GM21576 (cell line): ENCODE results near the gene TMEM132D.
"Not testable (repeated sequence)": the region's sequence is repeated elsewhere in the genome, so short reads cannot be mapped to it uniquely, and the experiment has no call there.

Experiments used
- ATAC-seq: cut with Tn5 transposase; IDR thresholded peaks from one replicate; pipeline ENCODE4 v1.9.1; 2021; ENCODE audit warnings: mild to moderate bottlenecking, moderate library complexity; ENCODE audit not compliant: unreplicated experiment

Gene TMEM132D

GRCh38 chr12:129544716-129545115 lies 359.1 kb downstream of the TMEM132D start:
- ATAC-seq = no peak

GRCh38 chr12:129540954-129541353 lies 362.9 kb downstream of the TMEM132D start:
- no peak for ATAC-seq

DNA sequence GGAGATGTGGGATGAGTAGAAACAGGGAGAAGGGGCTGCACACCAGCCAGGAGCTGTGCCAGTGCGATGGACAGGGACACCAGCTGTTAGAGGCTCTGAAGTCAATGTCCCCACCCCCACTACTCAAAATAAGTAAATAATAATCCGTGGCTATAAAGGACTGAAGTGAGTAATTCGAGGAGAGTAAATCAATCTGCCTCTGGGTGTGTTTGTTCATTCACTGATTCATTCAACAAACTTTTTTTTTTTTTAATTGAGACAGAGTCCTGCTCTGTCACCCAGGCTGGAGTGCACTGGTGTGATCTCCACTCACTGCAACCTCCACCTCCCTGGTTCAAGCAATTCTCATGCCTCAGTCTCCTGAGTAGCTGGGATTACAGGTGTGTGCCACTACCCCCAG lies 363.6 kb downstream of the TMEM132D start:
- ATAC-seq = no peak

DNA sequence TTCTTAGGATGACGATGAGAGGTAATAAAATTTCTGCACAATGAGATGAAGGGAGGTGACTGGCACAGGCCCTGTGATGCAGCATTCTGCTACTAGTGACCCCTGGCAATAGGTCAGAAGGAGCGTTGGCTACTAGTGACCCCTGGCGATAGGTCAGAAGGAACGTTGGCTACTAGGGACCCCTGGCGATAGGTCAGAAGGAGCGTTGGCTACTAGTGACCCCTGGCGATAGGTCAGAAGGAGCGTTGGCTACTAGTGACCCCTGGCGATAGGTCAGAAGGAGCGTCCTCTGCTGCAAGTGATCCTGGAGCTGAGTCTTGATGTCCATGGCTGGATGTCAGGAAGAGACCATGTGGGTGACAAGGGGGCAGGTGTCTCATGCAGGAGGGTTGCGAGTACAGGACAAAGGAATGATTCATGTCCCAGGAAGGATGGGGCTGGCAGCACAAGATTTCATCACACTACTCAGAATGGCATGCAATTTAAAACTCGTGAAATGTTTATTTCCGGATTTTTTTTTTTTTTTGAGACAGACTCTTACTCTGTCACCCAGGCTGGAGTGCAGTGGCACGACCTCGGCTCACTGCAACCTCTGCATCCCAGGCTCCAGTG lies 365.0 kb downstream of the TMEM132D start:
- not testable (repeated sequence) for ATAC-seq

GRCh38 chr12:129538137-129538536 lies 365.7 kb downstream of the TMEM132D start:
- ATAC-seq = no peak

DNA sequence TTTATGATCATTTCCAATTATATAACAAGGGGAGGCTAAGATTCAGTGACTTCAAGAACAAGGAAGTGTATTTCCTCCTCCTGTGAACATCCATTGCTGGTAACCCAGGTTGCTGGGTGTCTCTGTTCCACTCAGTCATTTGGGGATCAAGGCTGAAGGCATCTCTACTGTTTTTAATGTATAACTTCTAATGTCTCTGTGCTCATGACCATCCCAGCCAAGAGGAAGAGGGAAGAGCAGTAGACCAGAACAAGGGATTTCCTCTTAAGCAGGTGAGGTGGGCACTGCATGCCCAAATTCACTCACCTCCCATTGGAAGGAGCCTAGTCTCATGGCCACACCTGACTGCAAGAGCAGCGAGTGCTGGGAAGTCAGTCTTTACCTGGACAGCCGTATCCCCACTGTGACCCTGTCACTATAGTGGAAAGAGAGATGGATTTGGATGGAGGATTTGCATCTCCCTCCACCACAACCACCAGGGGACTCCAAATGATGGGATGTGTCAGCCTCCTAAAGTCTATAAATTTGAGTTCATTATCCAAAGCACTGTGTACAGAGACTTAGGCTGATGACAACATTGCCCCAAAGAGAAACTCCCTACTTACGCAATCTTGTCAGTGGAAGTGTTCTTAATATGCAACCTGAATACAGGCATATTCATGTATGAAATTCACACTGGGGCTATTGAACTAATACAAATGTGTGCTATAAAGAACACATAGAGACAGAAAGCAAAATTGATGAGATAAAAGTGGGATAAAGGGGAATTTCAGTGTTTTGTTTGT lies 368.7 kb downstream of the TMEM132D start:
- no peak for ATAC-seq

DNA sequence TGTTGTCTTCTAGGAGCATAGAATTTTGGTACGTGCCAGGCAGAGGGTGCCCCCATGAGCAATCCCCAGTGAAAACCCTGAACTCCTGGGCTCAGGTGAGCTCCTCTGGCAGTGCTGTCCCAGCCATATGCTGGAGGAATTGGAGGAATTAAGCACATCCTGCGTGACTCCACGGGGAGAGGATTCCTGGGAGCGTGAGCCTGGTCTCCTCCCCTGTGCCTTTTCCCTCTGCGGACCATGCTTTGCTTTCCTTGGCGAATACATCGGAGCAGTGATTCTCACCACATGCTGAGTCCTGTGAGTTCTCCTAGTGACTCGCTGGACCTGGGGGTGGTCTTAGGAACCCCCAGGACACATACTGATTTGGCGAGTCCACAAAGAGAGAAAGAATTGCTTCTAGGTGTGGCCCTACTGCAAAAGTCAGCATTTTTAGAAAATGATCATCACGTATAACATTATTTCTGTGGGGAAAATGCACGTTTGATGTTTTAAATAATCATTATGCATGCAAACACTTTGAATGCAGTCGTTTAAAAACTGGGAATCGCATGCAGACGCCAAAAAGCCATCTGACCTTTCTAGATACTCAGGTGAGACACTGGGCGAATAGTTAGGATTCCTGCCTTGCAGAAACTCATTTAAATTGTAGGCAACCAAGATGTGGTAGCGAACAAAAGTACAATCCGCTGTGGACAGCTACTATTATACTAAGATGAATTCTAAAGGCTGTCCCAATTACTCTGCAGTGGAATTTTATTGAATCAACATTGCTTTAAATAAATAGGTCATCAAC lies 370.9 kb downstream of the TMEM132D start:
- ATAC-seq = no peak

DNA sequence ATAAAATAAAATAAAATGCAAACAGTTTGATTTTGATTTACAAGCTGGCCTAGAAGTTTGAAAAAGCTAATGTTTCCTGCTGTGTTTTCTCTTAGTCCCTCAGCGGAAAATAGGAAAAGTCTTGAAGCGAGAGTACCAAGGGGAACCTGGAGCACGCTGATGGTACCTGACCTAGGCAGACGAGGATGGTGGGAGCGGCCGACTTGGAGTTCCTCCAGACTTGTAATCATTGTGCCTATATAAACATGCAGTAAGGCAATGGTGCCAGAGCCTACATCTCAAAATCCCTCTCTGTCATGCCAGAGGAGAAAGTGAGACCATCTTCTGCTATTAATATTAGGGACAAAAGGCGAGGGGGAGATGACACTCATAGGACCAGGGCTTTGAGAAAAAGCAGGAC lies 371.7 kb downstream of the TMEM132D start:
- ATAC-seq = no peak

GRCh38 chr12:129530984-129531383 lies 372.8 kb downstream of the TMEM132D start:
- ATAC-seq = no peak

GRCh38 chr12:129530517-129530916 lies 373.3 kb downstream of the TMEM132D start:
- no peak for ATAC-seq

GRCh38 chr12:129527506-129527905 lies 376.3 kb downstream of the TMEM132D start:
- ATAC-seq = no peak

DNA sequence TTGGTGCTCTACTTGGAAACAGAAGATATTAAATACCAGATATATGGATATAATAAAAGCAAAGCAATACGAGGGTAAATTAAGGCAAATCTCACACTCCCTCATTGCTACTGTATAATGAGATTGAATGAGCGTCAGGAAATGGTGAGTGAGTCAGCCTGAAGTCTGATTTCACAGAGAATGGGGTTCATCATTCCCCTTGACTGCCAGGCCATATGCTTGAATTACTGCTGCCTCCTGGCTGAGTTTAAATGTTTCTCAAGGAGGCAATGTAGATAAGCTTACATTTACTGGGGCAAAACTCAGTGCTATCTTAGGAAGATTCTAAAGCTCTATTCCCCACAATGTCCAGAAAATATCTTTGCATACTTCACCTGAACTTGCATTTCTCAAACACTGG lies 380.2 kb downstream of the TMEM132D start:
- no peak for ATAC-seq

DNA sequence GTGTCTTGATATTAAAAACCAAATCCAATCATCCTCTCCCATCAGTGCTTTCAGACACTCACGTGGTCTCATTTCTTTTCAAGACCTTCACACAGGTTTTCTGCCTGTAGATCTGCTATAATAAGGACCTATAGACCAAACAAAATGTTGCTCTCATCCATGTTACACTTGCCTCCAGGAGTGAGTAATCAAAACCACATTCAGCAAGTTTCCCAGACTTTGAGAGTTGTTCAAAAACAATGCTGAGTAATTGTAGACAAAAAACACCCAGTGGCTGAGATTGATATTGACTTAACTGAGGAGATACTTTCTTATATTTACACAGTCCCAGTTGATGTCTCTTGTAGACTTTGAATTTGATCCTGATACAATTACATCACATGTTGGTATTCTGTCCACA lies 383.1 kb downstream of the TMEM132D start:
- ATAC-seq = no peak

DNA sequence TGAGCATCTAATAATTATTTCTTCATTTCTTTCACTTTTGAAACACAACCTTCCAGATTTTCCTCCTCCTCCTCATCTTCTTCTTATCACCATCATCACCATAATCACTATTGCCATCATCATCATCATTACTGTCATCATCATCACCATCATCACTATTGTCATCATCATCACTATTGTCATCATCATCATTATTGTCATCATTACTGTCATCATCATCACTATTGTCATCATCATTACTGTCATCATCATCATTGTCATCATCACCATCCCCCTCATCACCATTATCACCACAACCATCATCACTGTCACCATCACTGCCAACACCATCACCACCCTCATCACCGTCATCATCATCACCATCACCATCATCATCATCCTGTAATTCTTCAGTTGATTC lies 400.0 kb downstream of the TMEM132D start:
- no peak for ATAC-seq

- ATAC-seq = no peak
These were observed 407.6 kb downstream of the TMEM132D start for GRCh38 chr12:129496226-129496625.

- ATAC-seq = no peak
These were observed 409.1 kb downstream of the TMEM132D start for GRCh38 chr12:129494766-129495165.

- no peak for ATAC-seq
These were observed 409.6 kb downstream of the TMEM132D start for GRCh38 chr12:129494260-129494659.

DNA sequence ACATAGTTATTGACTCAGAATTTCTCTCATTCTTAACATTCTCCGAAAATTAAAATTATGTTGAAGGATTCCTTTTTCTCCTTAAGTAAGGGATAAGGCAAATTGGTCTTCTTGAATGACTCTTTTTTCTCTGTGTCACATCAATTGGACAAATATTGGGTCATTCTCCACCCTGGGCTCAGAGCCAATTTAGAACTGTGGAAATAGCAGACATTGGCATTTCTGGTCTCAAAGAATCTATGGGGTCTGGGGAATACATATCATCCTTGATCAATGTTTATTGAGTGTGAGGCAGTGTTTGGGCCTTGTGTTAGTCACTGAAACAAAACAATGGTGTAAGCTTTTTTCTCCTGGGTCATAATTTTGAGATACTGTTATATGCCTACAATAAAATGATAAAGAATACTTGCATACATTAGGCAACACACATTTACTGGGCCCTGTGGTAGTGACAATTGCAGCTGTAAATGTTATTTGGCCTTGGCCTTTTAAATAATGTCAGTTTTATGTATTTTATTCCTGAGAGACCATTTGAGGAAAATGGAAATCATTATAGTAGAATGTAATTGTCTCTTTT lies 414.6 kb downstream of the TMEM132D start:
- no peak for ATAC-seq

GRCh38 chr12:129486931-129487330 lies 416.9 kb downstream of the TMEM132D start:
- no peak for ATAC-seq

DNA sequence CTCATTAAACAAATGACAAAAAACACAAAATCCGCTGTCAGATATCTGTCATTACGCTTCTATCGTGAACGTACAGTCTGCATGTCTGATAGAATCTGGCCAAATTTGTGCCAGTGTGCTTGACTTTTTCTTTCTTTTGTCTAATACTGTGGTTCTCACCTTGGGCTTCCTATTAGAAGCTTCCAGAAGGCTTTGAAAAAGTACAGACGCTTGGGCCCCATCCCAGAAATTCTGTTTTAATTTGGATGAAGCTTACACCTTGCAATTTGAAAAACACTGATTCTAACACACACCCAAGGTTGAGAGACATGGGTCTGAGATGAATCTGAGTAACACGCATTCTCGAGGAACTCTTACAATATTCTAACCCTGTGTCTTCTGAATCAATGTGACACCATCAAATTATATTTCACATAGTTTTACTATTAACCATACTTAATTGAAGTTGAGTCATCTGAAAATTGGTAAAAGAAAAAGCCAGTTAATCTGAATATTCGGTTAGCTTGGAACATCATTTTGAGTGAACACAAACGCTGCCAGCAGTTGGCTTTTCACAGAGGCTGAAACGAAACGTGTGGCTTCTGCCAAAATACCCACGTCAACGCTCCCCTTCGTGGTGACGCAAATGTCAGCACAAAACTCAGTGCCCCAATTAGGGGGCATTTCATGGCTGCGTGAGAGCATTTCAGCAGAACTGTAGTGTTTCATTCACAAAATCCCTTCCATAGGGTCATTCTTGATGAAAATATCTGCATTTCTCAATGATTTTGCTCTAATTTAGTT lies 420.5 kb downstream of the TMEM132D start:
- ATAC-seq = no peak

- ATAC-seq = no peak
These were observed 421.9 kb downstream of the TMEM132D start for GRCh38 chr12:129481921-129482320.
